K562 (cell line): ENCODE measurements around the gene ANKRD33. TPM values are rescaled to one million over a fixed set of nuclear protein-coding genes. Genes with fewer than 3 reads are reported as not detected.

Experiments used
- ATAC-seq: fragments of 200-7000 bp; cut with Tn5 transposase; 3 replicates; pipeline ENCODE4 v1.9.1; 2020; ENCODE audit warnings: moderate library complexity
- BruUV-seq: library from RNA; stranded (reverse); fragments of 400-500 nt; replicated peaks from 2 replicates; lab custom pipeline; 2021; lab: Mats Ljungman, UMichigan
- CTCF ChIA-PET: fragments of 300-600 bp; formaldehyde crosslinking; extraction: SDS; loops from one replicate; lab custom pipeline; 2021; ENCODE audit warnings: low intra/inter-chr PET ratio; lab: Yijun Ruan, JAX
- POLR2A ChIA-PET: fragments of 300-600, 350-650 bp; sonication (Branson Sonifier 250); formaldehyde crosslinking; extraction: SDS; loops from one replicate; lab custom pipeline; 2021; ENCODE audit warnings: antibody characterized with exemption, inconsistent platforms; lab: Yijun Ruan, JAX
- DNase-seq, 4 experiments: peaks; one replicate each; pipeline versions ENCODE4 v3.0.0 to v3.0.0-alpha.2; 2011 to 2018; ENCODE audit warnings: low spot score in 3 of 4, mixed read lengths in 3 of 4; ENCODE audit errors: extremely low read depth in 1 of 4
- FAIRE-seq: peaks from 2 replicates; lab custom pipeline; 2011; peaks lifted over from hg19 to GRCh38; lab: Jason Lieb, UNC
- H2AFZ ChIP-seq: 2 replicates; pipeline ENCODE4 v1.6.0; 2011; ENCODE audit warnings: low read depth, low read length, control low read depth, inconsistent platforms
- H3K27ac ChIP-seq: fragments of 200-600 bp; 3 replicates; pipeline ENCODE4 v1.8.0; 2011; ENCODE audit warnings: low read depth, mild to moderate bottlenecking, control low read depth, inconsistent platforms, low read length, moderate library complexity, mixed read lengths; ENCODE audit errors: extremely low read depth
- H3K27me3 ChIP-seq, 2 experiments: fragments of 300-600 bp in 1 of 2; 2 replicates in 1 of 2; 3 replicates in 1 of 2; pipeline versions ENCODE4 v1.6.0 to v1.8.0; 2011; ENCODE audit warnings: inconsistent platforms in 2 of 2, low read length in 2 of 2, mild to moderate bottlenecking in 1 of 2, mixed read lengths in 1 of 2, moderate library complexity in 1 of 2; ENCODE audit not compliant: control insufficient read depth in 2 of 2, insufficient read depth in 2 of 2
- H3K36me3 ChIP-seq: fragments of 300-600 bp; 3 replicates; pipeline ENCODE4 v1.8.0; 2011; ENCODE audit warnings: mild to moderate bottlenecking, low read length, inconsistent platforms; ENCODE audit not compliant: control insufficient read depth, insufficient read depth
- H3K4me1 ChIP-seq, 2 experiments: fragments of 200-600 bp in 1 of 2; replicated peaks in 1 of 2; 2 replicates in 1 of 2; 3 replicates in 1 of 2; pipeline versions ENCODE4 v1.5.1 to v1.8.0; 2011; ENCODE audit warnings: inconsistent platforms in 2 of 2, low read length in 2 of 2, mild to moderate bottlenecking in 1 of 2, mixed read lengths in 1 of 2, moderate library complexity in 1 of 2; ENCODE audit not compliant: control insufficient read depth in 2 of 2, insufficient read depth in 2 of 2
- H3K4me2 ChIP-seq: 2 replicates; pipeline ENCODE4 v1.6.1; 2011; ENCODE audit warnings: low read length, control low read depth, inconsistent platforms, mixed read lengths; ENCODE audit not compliant: insufficient read depth
- H3K4me3 ChIP-seq: fragments of 200-600 bp; sonication (generic), shearing (Covaris generic); 2 replicates; pipeline ENCODE4 v1.5.1; 2016; ENCODE audit warnings: control low read depth, inconsistent platforms
- H3K79me2 ChIP-seq: fragments of 200-600 bp; 3 replicates; pipeline ENCODE4 v1.8.0; 2011; ENCODE audit warnings: low read length, inconsistent platforms; ENCODE audit not compliant: control insufficient read depth, insufficient read depth
- H3K9ac ChIP-seq, 2 experiments: 2 replicates each; pipeline versions ENCODE4 v1.6.0 to v1.6.1; 2011; ENCODE audit warnings: low read depth in 2 of 2, low read length in 2 of 2, control low read depth in 1 of 2, inconsistent platforms in 1 of 2, mild to moderate bottlenecking in 1 of 2, mixed read lengths in 1 of 2; ENCODE audit not compliant: insufficient read depth in 1 of 2
- H3K9me1 ChIP-seq: one replicate; pipeline ENCODE4 v1.6.0; 2011; ENCODE audit warnings: inconsistent platforms, mild to moderate bottlenecking, low read length, moderate library complexity; ENCODE audit not compliant: control insufficient read depth, insufficient read depth
- H3K9me3 ChIP-seq: replicated peaks from 2 replicates; pipeline ENCODE4 v1.5.1; 2011; ENCODE audit warnings: low read depth, low read length, inconsistent platforms; ENCODE audit not compliant: control insufficient read depth, insufficient read depth
- H4K20me1 ChIP-seq: replicated peaks from 2 replicates; pipeline ENCODE4 v1.6.1; 2011; ENCODE audit warnings: low read length, inconsistent platforms, mixed read lengths; ENCODE audit not compliant: control insufficient read depth, insufficient read depth
- CREB3L1 ChIP-seq: fragments of 450-650 bp; IDR thresholded peaks from 2 replicates; pipeline ENCODE4 v1.6.1; 2014; ENCODE audit warnings: low read depth, mild to moderate bottlenecking, moderate library complexity, borderline replicate concordance
- PHB ChIP-seq: fragments of 250-450 bp; sonication (Bioruptor Pico); IDR thresholded peaks from 2 replicates; pipeline ENCODE4 v1.5.0; 2021
- PPARD ChIP-seq: fragments of 250-450 bp; sonication (Bioruptor Pico); IDR thresholded peaks from 2 replicates; pipeline ENCODE4 v1.8.0; 2022; ENCODE audit warnings: inconsistent platforms, mild to moderate bottlenecking, moderate library complexity
- SFPQ ChIP-seq: fragments of 200-400 bp; formaldehyde crosslinking; IDR thresholded peaks from 2 replicates; pipeline ENCODE4 v1.6.1; 2017; ENCODE audit warnings: mild to moderate bottlenecking, low read depth, low read length, moderate library complexity
- SLC30A9 ChIP-seq: fragments of 250-450 bp; sonication (Bioruptor Pico); IDR thresholded peaks from 2 replicates; pipeline ENCODE4 v1.8.0; 2022; ENCODE audit warnings: mild to moderate bottlenecking, moderate library complexity
- SMARCE1 ChIP-seq: fragments of 450-650 bp; IDR thresholded peaks from 2 replicates; pipeline ENCODE4 v1.7.1; 2016; ENCODE audit warnings: mild to moderate bottlenecking
- TRIM28 ChIP-seq: fragments of 450-650 bp; IDR thresholded peaks from 2 replicates; pipeline ENCODE4 v1.6.1; 2017
- ZBTB17 ChIP-seq: fragments of 450-650 bp; formaldehyde crosslinking; IDR thresholded peaks from 2 replicates; pipeline ENCODE4 v1.4.0; 2020; ENCODE audit warnings: mild to moderate bottlenecking
- ZFP36 ChIP-seq: fragments of 150-350 bp; IDR thresholded peaks from 2 replicates; pipeline ENCODE4 v1.6.1; 2018; ENCODE audit warnings: low read length, low read depth; ENCODE audit not compliant: partially characterized antibody
- ZNF12 ChIP-seq: sonication (generic); formaldehyde crosslinking; IDR thresholded peaks from 2 replicates; pipeline ENCODE4 v1.4.0; 2020; ENCODE audit warnings: mild to moderate bottlenecking, missing genetic modification reagents
- ZNF175 ChIP-seq: fragments of 200-800 bp; sonication (Bioruptor generic); IDR thresholded peaks from 2 replicates; pipeline ENCODE4 v1.6.1; 2016; ENCODE audit warnings: low read depth, mild to moderate bottlenecking, missing genetic modification characterization, missing compliant biosample characterization
- ZNF311 ChIP-seq: fragments of 250-450 bp; sonication (Bioruptor Pico); IDR thresholded peaks from 2 replicates; pipeline ENCODE4 v1.4.0; 2020; ENCODE audit warnings: mild to moderate bottlenecking, moderate library complexity
- WGBS: fragments of 100-300 bp; shearing (Covaris generic); methylation state at CpG from one replicate; pipeline ENCODE4 v1.1.6; 2016; ENCODE audit warnings: low coverage, mixed read lengths; ENCODE audit not compliant: insufficient coverage; ENCODE audit errors: missing lambda C conversion rate; 5-methylcytosine and 5-hydroxymethylcytosine counted together
- in situ Hi-C: fragments of 300-500 bp; cut with MboI; formaldehyde crosslinking; loops from 4 replicates; pipeline ENCODE4 v1.15.0; 2018; ENCODE audit warnings: inconsistent platforms, mixed read lengths
- intact Hi-C: fragments of 100-400 bp; cut with micrococcal nuclease; formaldehyde crosslinking; loops from 2 replicates; pipeline ENCODE4 v1.14.2; 2022
- polyA plus RNA-seq, 8 experiments: library from polyadenylated mRNA; depleted of rRNA in 4 of 8; stranded (reverse) in 5 of 8; unstranded in 3 of 8; fragments of >200 nt; fragmentation: Nextera tagmentation in 2 of 8; fragmentation: Illumina TruSeq in 1 of 8; extraction: Ambion mirVana in 2 of 8; extraction: Trizol in 1 of 8; gene quantifications; 2 replicates each; pipeline versions ENCODE4 v1.2.1 to v1.2.3, GENCODE V29; 2011 to 2014; ENCODE audit warnings: inconsistent platforms in 1 of 8, missing spikeins in 1 of 8
- total RNA-seq, 7 experiments: library from RNA; depleted of rRNA in 6 of 7; stranded (reverse); fragments of >200 nt in 6 of 7; fragmentation: Illumina TruSeq in 2 of 7; extraction: Trizol in 2 of 7; gene quantifications; 2 replicates each; pipeline versions ENCODE4 v1.2.1 to v1.2.3, GENCODE V29; 2011 to 2021; ENCODE audit warnings: low replicate concordance in 1 of 7

The ANKRD33 gene
- total and polyA plus RNA-seq, 9 of the 15 experiments (the other 6 are each of a cell fraction or from before 2014, with no cell fraction given), result 0.04 to 0.11 (median 0.07) TPM; not detected in 4

GRCh38 chr12:51839310-51839947 lies 48.5 kb upstream of the ANKRD33 start:
- ATAC-seq, result no peak

GRCh38 chr12:51840966-51841365 lies 46.9 kb upstream of the ANKRD33 start:
- intact Hi-C loops, result no loop called here
- no peak for TF ChIP-seq SFPQ
- no peak for TF ChIP-seq SMARCE1
- TF ChIP-seq CREB3L1, result no peak
- TF ChIP-seq PHB (CRISPR knock-in tag), result no peak
- TF ChIP-seq ZNF175 (CRISPR knock-in tag), result no peak
- TF ChIP-seq ZBTB17 (CRISPR knock-in tag), result no peak
- TF ChIP-seq ZNF12 (CRISPR knock-in tag), result no peak
- no peak for TF ChIP-seq PPARD (CRISPR knock-in tag)
- TF ChIP-seq TRIM28, result no peak
- TF ChIP-seq ZFP36, result no peak

More at GRCh38 chr12:51839310-51839947, 48.5 kb upstream of the ANKRD33 start:
- Histone ChIP-seq H3K36me3 (no peaks in the 10 kb centered on the region), H3K27me3 (peaks cover 25 to 82% of the 10 kb centered on the region in 2 experiments; a peak in 4 of 5 replicates), H3K27ac (no peak overlapping the region), H2AFZ (no peak overlapping the region), H3K9me1 (no peaks in the 10 kb centered on the region), H3K4me1 (no peaks in the 10 kb centered on the region), H3K9ac (no peak overlapping the region; a peak in 1 of 4 replicates), H3K79me2 (no peaks in the 10 kb centered on the region), H3K9me3 (no peaks in the 10 kb centered on the region), H3K4me2 (no peak overlapping the region), H3K4me3 (no peak overlapping the region), H4K20me1 (no peaks in the 10 kb centered on the region)
- TF ChIP-seq SLC30A9 (CRISPR knock-in tag), result no peak
- TF ChIP-seq ZNF311 (CRISPR knock-in tag), result no peak
- TF ChIP-seq ZBTB17 (CRISPR knock-in tag), result no peak
- 0% methylated on average over 5 of the region's 5 CpGs for WGBS
- no TSS peak for BruUV-seq
- DNase-seq, result no peak
- in situ Hi-C loops (no loop called here), intact Hi-C loops (no loop called here)
- ChIA-PET POLR2A (interaction anchor here (0.7 kb wide), 1 partner anchor 14 kb away, joined by 3 read pairs; no protein-coding TSS in a partner anchor), CTCF (no interaction called here)
- no peak for FAIRE-seq

More at GRCh38 chr12:51840966-51841365, 46.9 kb upstream of the ANKRD33 start:
- ATAC-seq, result no peak
- Histone ChIP-seq H3K27me3 (peaks cover 29 to 92% of the 10 kb centered on the region in 2 experiments; a peak in 4 of 5 replicates), H3K9me1 (no peaks in the 10 kb centered on the region), H3K4me3 (no peak overlapping the region), H2AFZ (no peak overlapping the region), H4K20me1 (no peaks in the 10 kb centered on the region), H3K9ac (no peak overlapping the region), H3K4me2 (no peak overlapping the region), H3K27ac (no peak overlapping the region), H3K4me1 (no peaks in the 10 kb centered on the region), H3K36me3 (no peaks in the 10 kb centered on the region), H3K79me2 (no peaks in the 10 kb centered on the region), H3K9me3 (no peaks in the 10 kb centered on the region)
- ChIA-PET CTCF (no interaction called here), POLR2A (interaction anchor here (1.0 to 1.5 kb wide), 2 partner anchors 10 to 94 kb away, joined by 4 to 7 read pairs; no protein-coding TSS in a partner anchor)
- WGBS, result 2% methylated on average over 6 of the region's 6 CpGs
- no peak for DNase-seq
- FAIRE-seq, result no peak
- no TSS peak for BruUV-seq
- in situ Hi-C loops, result no loop called here
